HEK293 (cell line): ENCODE data around the gene FOXL2.

Experiments used
- CTCF ChIA-PET: fragments of 350-600 bp; formaldehyde crosslinking; extraction: SDS; loops from one replicate; lab custom pipeline; 2021; ENCODE audit warnings: antibody characterized with exemption; lab: Yijun Ruan, JAX
- POLR2A ChIA-PET: fragments of 300-600 bp; formaldehyde crosslinking; extraction: SDS; loops from one replicate; lab custom pipeline; 2020; ENCODE audit warnings: antibody characterized with exemption, inconsistent platforms; lab: Yijun Ruan, JAX
- H3K27ac ChIP-seq: fragments of 200-500 bp; sonication (Bioruptor generic); 2 replicates; pipeline ENCODE4 v1.5.1; 2014; ENCODE audit warnings: low read depth, low read length, control low read depth, inconsistent platforms; ENCODE audit errors: extremely low read depth
- H3K36me3 ChIP-seq, 2 experiments: fragments of 200-500 bp in 1 of 2; sonication (Bioruptor generic) in 1 of 2; 1 replicate in 1 of 2; 2 replicates in 1 of 2; pipeline ENCODE4 v1.5.1; 2014 to 2017; ENCODE audit warnings: inconsistent platforms in 2 of 2, low read length in 2 of 2; ENCODE audit not compliant: control insufficient read depth in 2 of 2, insufficient read depth in 1 of 2
- H3K4me1 ChIP-seq: fragments of 200-500 bp; sonication (Bioruptor generic); 2 replicates; pipeline ENCODE4 v1.5.1; 2014; ENCODE audit warnings: mild to moderate bottlenecking, low read length, inconsistent platforms; ENCODE audit not compliant: control insufficient read depth, insufficient read depth
- H3K4me3 ChIP-seq: 2 replicates; pipeline ENCODE4 v1.5.1; 2011; ENCODE audit warnings: low read depth, mild to moderate bottlenecking, control low read depth, low read length, moderate library complexity
- H3K9me3 ChIP-seq: fragments of 200-500 bp; sonication (Bioruptor generic); 2 replicates; pipeline ENCODE4 v1.5.1; 2014; ENCODE audit warnings: low read depth, low read length, inconsistent platforms; ENCODE audit not compliant: control insufficient read depth, insufficient read depth
- BCL11A ChIP-seq: fragments of 450-650 bp; formaldehyde crosslinking; IDR thresholded peaks from 2 replicates; pipeline ENCODE4 v1.5.1; 2016; ENCODE audit warnings: low read depth, missing biosample characterization, missing genetic modification characterization
- GLIS2 ChIP-seq: fragments of 450-650 bp; formaldehyde crosslinking; IDR thresholded peaks from 2 replicates; pipeline ENCODE4 v1.5.1; 2016; ENCODE audit warnings: missing biosample characterization, missing genetic modification characterization
- HOXA7 ChIP-seq: sonication (generic); formaldehyde crosslinking; IDR thresholded peaks from 2 replicates; pipeline ENCODE4 v1.8.1; 2022; ENCODE audit warnings: missing genetic modification reagents, borderline replicate concordance
- KLF16 ChIP-seq: fragments of 450-650 bp; formaldehyde crosslinking; IDR thresholded peaks from 2 replicates; pipeline ENCODE4 v1.5.1; 2017; ENCODE audit warnings: missing biosample characterization, missing genetic modification characterization
- KLF7 ChIP-seq: fragments of 450-650 bp; formaldehyde crosslinking; IDR thresholded peaks from 2 replicates; pipeline ENCODE4 v1.5.1; 2016; ENCODE audit warnings: missing biosample characterization, missing genetic modification characterization, borderline replicate concordance
- MEIS1 ChIP-seq: sonication (generic); formaldehyde crosslinking; IDR thresholded peaks from 2 replicates; pipeline ENCODE4 v1.8.1; 2022; ENCODE audit warnings: missing genetic modification reagents, mild to moderate bottlenecking, borderline replicate concordance
- OVOL3 ChIP-seq: fragments of 450-650 bp; formaldehyde crosslinking; IDR thresholded peaks from 2 replicates; pipeline ENCODE4 v1.5.1; 2016; ENCODE audit warnings: missing biosample characterization, missing genetic modification characterization
- WT1 ChIP-seq: fragments of 450-650 bp; formaldehyde crosslinking; IDR thresholded peaks from 2 replicates; pipeline ENCODE4 v1.5.1; 2016; ENCODE audit warnings: missing biosample characterization, missing genetic modification characterization
- ZBTB11 ChIP-seq: fragments of 450-650 bp; formaldehyde crosslinking; conservative IDR thresholded peaks from 2 replicates; pipeline ENCODE4 v1.5.1; 2016; ENCODE audit warnings: low read depth, missing biosample characterization, missing genetic modification characterization
- ZEB2 ChIP-seq: fragments of 450-650 bp; formaldehyde crosslinking; IDR thresholded peaks from 2 replicates; pipeline ENCODE4 v1.5.1; 2016; ENCODE audit warnings: missing biosample characterization, missing genetic modification characterization
- ZNF132 ChIP-seq: fragments of 450-650 bp; formaldehyde crosslinking; IDR thresholded peaks from 2 replicates; pipeline ENCODE4 v1.5.1; 2017; ENCODE audit warnings: missing biosample characterization, missing genetic modification characterization, borderline replicate concordance
- ZNF2 ChIP-seq: fragments of 450-650 bp; formaldehyde crosslinking; IDR thresholded peaks from 2 replicates; pipeline ENCODE4 v1.5.1; 2016; ENCODE audit warnings: missing biosample characterization, missing genetic modification characterization
- ZNF266 ChIP-seq: fragments of 450-650 bp; formaldehyde crosslinking; IDR thresholded peaks from 2 replicates; pipeline ENCODE4 v1.5.1; 2016; ENCODE audit warnings: missing biosample characterization, missing genetic modification characterization, low read depth
- ZNF292 ChIP-seq: fragments of 450-650 bp; formaldehyde crosslinking; IDR thresholded peaks from 2 replicates; pipeline ENCODE4 v1.5.1; 2016; ENCODE audit warnings: low read depth, missing biosample characterization, missing genetic modification characterization, borderline replicate concordance
- ZNF391 ChIP-seq: fragments of 450-650 bp; formaldehyde crosslinking; IDR thresholded peaks from 2 replicates; pipeline ENCODE4 v1.5.1; 2016; ENCODE audit warnings: low read depth, missing biosample characterization, missing genetic modification characterization, borderline replicate concordance
- ZNF501 ChIP-seq: fragments of 450-650 bp; formaldehyde crosslinking; IDR thresholded peaks from 2 replicates; pipeline ENCODE4 v1.5.1; 2016; ENCODE audit warnings: missing biosample characterization, missing genetic modification characterization
- ZNF510 ChIP-seq: fragments of 450-650 bp; formaldehyde crosslinking; IDR thresholded peaks from 2 replicates; pipeline ENCODE4 v1.5.1; 2018; ENCODE audit warnings: mild to moderate bottlenecking, missing genetic modification characterization, missing biosample characterization; ENCODE audit not compliant: insufficient replicate concordance
- ZNF548 ChIP-seq: fragments of 450-650 bp; formaldehyde crosslinking; IDR thresholded peaks from 2 replicates; pipeline ENCODE4 v1.5.1; 2016; ENCODE audit warnings: missing biosample characterization, missing genetic modification characterization
- ZNF670 ChIP-seq: fragments of 450-650 bp; formaldehyde crosslinking; IDR thresholded peaks from 2 replicates; pipeline ENCODE4 v1.5.1; 2016; ENCODE audit warnings: missing biosample characterization, missing genetic modification characterization, low read depth
- ZNF677 ChIP-seq: fragments of 450-650 bp; IDR thresholded peaks from 2 replicates; pipeline ENCODE4 v1.5.0; 2018; ENCODE audit warnings: missing biosample characterization, mild to moderate bottlenecking, missing genetic modification characterization, moderate library complexity
- ZNF707 ChIP-seq: fragments of 450-650 bp; formaldehyde crosslinking; IDR thresholded peaks from 2 replicates; pipeline ENCODE4 v1.5.1; 2016; ENCODE audit warnings: missing biosample characterization, missing genetic modification characterization
- ZNF776 ChIP-seq: fragments of 450-650 bp; formaldehyde crosslinking; IDR thresholded peaks from 2 replicates; pipeline ENCODE4 v1.5.0; 2017; ENCODE audit warnings: missing biosample characterization, missing genetic modification characterization, borderline replicate concordance
- ZNF777 ChIP-seq: fragments of 450-650 bp; formaldehyde crosslinking; IDR thresholded peaks from 2 replicates; pipeline ENCODE4 v1.5.1; 2017; ENCODE audit warnings: missing biosample characterization, missing genetic modification characterization, borderline replicate concordance
- ZNF785 ChIP-seq: fragments of 450-650 bp; formaldehyde crosslinking; IDR thresholded peaks from 2 replicates; pipeline ENCODE4 v1.5.1; 2016; ENCODE audit warnings: missing biosample characterization, missing genetic modification characterization
- ZSCAN5A ChIP-seq: fragments of 450-650 bp; formaldehyde crosslinking; IDR thresholded peaks from 2 replicates; pipeline ENCODE4 v1.5.1; 2016; ENCODE audit warnings: missing biosample characterization, missing genetic modification characterization

Gene FOXL2

GRCh38 chr3:138907539-138907938 lies 39.4 kb downstream of the FOXL2 start:
- ChIA-PET CTCF (no interaction called here), POLR2A (interaction anchor here (1.0 kb wide), 1 partner anchor 8 kb away, joined by 12 read pairs; no protein-coding TSS in a partner anchor)
- Histone ChIP-seq H3K4me1 (no peaks in the 10 kb centered on the region), H3K36me3 (no peaks in the 10 kb centered on the region), H3K9me3 (no peaks in the 10 kb centered on the region), H3K27ac (no peak overlapping the region), H3K4me3 (no peak overlapping the region)
- TF ChIP-seq ZNF391 (tag by site-specific recombination) (no peak), ZNF292 (tag by site-specific recombination) (no peak), OVOL3 (no peak), BCL11A (tag by site-specific recombination) (no peak), ZNF670 (tag by site-specific recombination) (no peak), ZNF677 (tag by site-specific recombination) (no peak), ZNF132 (no peak), KLF16 (tag by site-specific recombination) (no peak), ZNF266 (tag by site-specific recombination) (no peak), ZNF785 (tag by site-specific recombination) (no peak), WT1 (no peak), ZNF2 (tag by site-specific recombination) (no peak), ZSCAN5A (tag by site-specific recombination) (no peak), HOXA7 (no peak), GLIS2 (tag by site-specific recombination) (no peak), ZNF707 (tag by site-specific recombination) (no peak)

- Histone ChIP-seq H3K27ac (no peak overlapping the region), H3K4me1 (no peaks in the 10 kb centered on the region), H3K9me3 (no peaks in the 10 kb centered on the region), H3K36me3 (no peaks in the 10 kb centered on the region)
- CTCF ChIA-PET = interaction anchor here (0.6 to 4.7 kb wide), 3 partner anchors 10 to 1822 kb away, joined by 4 to 32 read pairs (median 4); no protein-coding TSS in a partner anchor
- POLR2A ChIA-PET = no interaction called here
- TF ChIP-seq ZBTB11 (tag by site-specific recombination) (no peak), ZNF777 (no peak), BCL11A (tag by site-specific recombination) (no peak), KLF7 (tag by site-specific recombination) (no peak), ZEB2 (tag by site-specific recombination) (no peak), MEIS1 (CRISPR knock-in tag) (no peak), ZNF510 (tag by site-specific recombination) (no peak), OVOL3 (no peak), ZNF548 (tag by site-specific recombination) (no peak), ZNF501 (tag by site-specific recombination) (no peak), ZNF776 (tag by site-specific recombination) (no peak)
- TF ChIP-seq, all 188 proteins: peak for 0
- H3K4me3 ChIP-seq = no peak overlapping the region
These were observed 44.8 kb downstream of the FOXL2 start for GRCh38 chr3:138902171-138902570.
